T47D (cell line): ENCODE data around the gene PXDN.
"Not testable (repeated sequence)": the region's sequence is repeated elsewhere in the genome, so short reads cannot be mapped to it uniquely, and the experiment has no call there.

Experiments
- DNase-seq, 2 experiments: peaks; one replicate each; pipeline versions ENCODE4 v3.0.0 to v3.0.0-alpha.2; 2011 to 2012; ENCODE audit warnings: low read depth in 1 of 2, low spot score in 1 of 2
- JUND ChIP-seq: IDR thresholded peaks from 2 replicates; pipeline ENCODE4 v1.6.1; 2012; ENCODE audit warnings: low read depth
- in situ Hi-C: cut with HindIII; loops from 2 replicates; pipeline ENCODE4 v1.10.0; 2016; ENCODE audit warnings: low sequenced_read_pairs, low pct_unique_long_range_greater_than_20kb

PXDN gene

GRCh38 chr2:1690056-1690775 is 54.1 kb downstream of the PXDN start:
- DNase-seq, result no peak
- in situ Hi-C loops, result no loop called here
- no peak for TF ChIP-seq JUND

GRCh38 chr2:1688859-1689258 is 55.5 kb downstream of the PXDN start:
- no peak for TF ChIP-seq JUND
- DNase-seq, result no peak
- in situ Hi-C loops, result no loop called here

GRCh38 chr2:1688161-1688560 is 56.2 kb downstream of the PXDN start:
- no peak for TF ChIP-seq JUND
- in situ Hi-C loops, result no loop called here
- no peak for DNase-seq

- TF ChIP-seq JUND, result no peak
- in situ Hi-C loops, result no loop called here
- DNase-seq, result no peak
These were observed 57.1 kb downstream of the PXDN start for GRCh38 chr2:1687254-1687653.

GRCh38 chr2:1686784-1687105 is 57.6 kb downstream of the PXDN start:
- no peak for DNase-seq
- in situ Hi-C loops, result no loop called here
- TF ChIP-seq JUND, result no peak

GRCh38 chr2:1685957-1686783 is 58.1 kb downstream of the PXDN start:
- in situ Hi-C loops, result no loop called here
- TF ChIP-seq JUND, result no peak
- no peak for DNase-seq

GRCh38 chr2:1685078-1685956 is 59.0 kb downstream of the PXDN start:
- no peak for TF ChIP-seq JUND
- DNase-seq, result no peak
- in situ Hi-C loops, result no loop called here

GRCh38 chr2:1683297-1683696 is 61.0 kb downstream of the PXDN start:
- no peak for TF ChIP-seq JUND
- in situ Hi-C loops, result no loop called here
- DNase-seq, result no peak

- DNase-seq, result no peak
- in situ Hi-C loops, result no loop called here
- TF ChIP-seq JUND, result no peak
These were observed 62.2 kb downstream of the PXDN start for GRCh38 chr2:1682181-1682440.

- in situ Hi-C loops, result no loop called here
- no peak for DNase-seq
- TF ChIP-seq JUND, result no peak
These were observed 62.8 kb downstream of the PXDN start for GRCh38 chr2:1681323-1682180.

- TF ChIP-seq JUND, result no peak
- in situ Hi-C loops, result no loop called here
- DNase-seq, result no peak
These were observed 63.3 kb downstream of the PXDN start for GRCh38 chr2:1681017-1681318.

- no peak for DNase-seq
- in situ Hi-C loops, result no loop called here
- no peak for TF ChIP-seq JUND
These were observed 63.9 kb downstream of the PXDN start for GRCh38 chr2:1680222-1681016.

GRCh38 chr2:1679488-1680039 is 64.8 kb downstream of the PXDN start:
- DNase-seq, in situ Hi-C loops: not testable (repeated sequence)

- in situ Hi-C loops, result not testable (repeated sequence)
These were observed 65.2 kb downstream of the PXDN start for GRCh38 chr2:1679065-1679464.

More at GRCh38 chr2:1679065-1679464, 65.2 kb downstream of the PXDN start:
- not testable (repeated sequence) for DNase-seq
